GM19035 (cell line): ENCODE results near the gene FNDC3B.

Experiments
- ATAC-seq: cut with Tn5 transposase; IDR thresholded peaks from one replicate; pipeline ENCODE4 v1.9.1; 2021; ENCODE audit not compliant: unreplicated experiment

The FNDC3B gene

DNA sequence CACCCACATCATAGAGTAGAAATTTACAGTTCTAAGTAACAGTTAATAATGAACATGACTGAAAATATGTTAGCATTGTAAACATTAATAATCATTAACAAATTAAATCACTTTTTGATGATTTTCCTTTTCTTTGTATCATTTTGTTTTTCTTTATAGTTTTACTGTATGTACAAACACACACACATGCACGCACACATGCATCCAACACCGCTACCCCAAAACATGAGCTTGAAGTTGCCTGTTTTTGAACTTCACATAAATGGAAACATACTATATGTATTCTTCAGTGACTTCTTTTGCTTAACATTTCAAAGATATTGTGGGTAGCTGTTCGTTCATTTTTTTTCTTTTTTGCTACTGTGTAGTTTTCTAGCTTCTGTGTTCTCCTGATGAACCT, 123.9 kb downstream of the FNDC3B start:
- ATAC-seq = no peak

DNA sequence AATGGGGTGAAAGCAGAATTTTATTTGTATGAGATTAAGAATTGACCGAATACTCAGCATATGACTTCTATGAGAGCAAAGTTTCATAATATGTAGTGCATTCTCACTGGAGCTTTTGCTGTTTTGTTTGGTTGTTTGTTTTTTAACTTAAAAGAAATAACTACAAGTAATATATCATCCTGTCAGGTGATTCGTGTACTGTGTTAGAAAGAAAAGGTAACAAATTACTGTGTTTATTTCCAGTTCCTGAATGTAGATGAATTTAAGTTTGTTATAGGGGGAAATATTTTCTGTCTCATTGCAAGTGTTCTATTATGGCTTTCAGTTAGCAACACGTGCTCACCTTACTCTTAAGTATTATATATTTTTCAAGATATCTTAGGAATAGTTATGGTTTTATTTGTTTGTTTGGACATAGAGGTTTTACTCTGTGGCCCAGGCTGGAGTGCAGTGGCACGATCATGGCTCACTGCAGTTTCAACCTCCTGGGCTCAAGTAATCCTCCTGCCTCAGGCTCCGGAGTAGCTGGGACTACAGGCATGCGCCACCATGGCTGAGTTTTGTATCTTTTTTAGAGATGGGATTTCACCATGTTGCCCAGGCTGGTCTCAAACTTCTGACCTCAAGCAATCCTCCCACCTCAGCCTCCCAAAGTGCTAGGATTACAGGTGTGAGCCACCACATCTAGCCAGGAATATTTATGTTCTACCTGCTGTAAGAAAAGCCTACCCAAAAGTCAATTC, 125.4 kb downstream of the FNDC3B start:
- no peak for ATAC-seq

DNA sequence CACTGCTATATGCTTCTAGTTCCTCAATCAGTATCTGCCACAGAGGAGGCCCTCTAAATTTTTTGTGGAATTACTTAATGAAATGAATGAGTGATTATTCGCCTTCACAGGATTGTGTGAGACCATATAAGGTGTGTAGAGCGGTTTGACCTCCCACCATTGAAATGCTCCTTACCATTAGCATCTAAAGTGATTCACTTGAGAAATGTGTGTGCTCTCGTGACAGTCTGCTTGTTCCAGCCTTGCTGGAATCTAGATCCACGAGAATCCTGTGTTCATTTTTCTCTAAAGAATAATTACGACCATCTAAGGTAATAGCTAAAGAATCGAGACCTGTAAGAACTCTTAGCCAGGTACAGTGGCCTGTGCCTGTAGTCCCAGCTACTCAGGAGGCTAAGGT, 126.9 kb downstream of the FNDC3B start:
- ATAC-seq = no peak

DNA sequence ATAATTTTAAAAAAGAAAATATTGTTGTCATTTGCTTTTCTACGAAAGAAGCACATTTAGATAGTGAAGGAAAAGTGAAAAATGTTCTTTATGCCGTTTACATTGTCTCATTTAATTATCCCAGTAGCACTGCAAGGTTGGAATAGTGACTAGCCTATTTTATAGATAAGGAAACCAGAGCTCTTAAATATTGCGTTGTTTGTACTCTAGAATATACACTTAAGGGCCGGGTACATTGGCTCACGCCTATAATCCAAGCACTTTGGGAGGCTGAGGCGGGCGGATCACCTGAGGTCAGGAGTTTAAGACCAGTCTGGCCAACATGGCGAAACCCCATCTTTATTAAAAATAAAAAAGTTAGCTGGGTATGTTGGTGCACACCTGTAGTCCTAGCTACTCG, 127.5 kb downstream of the FNDC3B start:
- ATAC-seq = no peak

DNA sequence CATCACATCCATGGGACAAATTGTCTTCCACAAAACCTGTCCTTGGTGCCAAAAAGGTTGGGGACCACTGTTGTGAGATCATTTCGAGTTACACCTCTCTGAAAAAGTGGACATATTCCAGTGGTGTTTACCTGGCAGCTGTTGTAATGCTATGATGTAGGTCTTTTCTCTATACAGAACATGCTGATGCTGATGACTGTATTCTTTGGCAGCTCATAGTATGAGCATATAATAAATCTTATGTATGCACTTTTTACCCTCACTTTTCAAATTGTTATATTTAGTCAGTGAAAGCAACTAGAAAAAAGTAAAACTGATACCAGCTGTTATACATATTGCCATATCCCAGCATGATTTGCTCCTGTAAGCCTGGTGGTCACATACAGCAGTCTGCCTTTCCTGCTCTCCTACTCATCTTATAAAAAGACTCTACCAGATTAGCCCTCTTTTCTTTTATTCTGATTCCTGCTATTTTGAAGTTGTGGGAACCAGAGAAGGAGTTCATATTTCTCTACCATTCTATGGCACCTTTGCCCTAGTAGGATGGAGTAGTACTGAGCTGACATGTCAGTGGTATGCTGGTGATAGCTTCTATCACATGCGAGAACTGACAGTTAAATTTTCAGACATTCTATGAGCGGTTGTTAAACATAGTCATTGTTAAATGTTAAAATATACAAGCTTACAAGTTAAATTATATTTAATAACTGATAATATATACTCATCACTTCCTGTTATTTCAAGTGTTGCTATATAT, 128.7 kb downstream of the FNDC3B start:
- no peak for ATAC-seq

DNA sequence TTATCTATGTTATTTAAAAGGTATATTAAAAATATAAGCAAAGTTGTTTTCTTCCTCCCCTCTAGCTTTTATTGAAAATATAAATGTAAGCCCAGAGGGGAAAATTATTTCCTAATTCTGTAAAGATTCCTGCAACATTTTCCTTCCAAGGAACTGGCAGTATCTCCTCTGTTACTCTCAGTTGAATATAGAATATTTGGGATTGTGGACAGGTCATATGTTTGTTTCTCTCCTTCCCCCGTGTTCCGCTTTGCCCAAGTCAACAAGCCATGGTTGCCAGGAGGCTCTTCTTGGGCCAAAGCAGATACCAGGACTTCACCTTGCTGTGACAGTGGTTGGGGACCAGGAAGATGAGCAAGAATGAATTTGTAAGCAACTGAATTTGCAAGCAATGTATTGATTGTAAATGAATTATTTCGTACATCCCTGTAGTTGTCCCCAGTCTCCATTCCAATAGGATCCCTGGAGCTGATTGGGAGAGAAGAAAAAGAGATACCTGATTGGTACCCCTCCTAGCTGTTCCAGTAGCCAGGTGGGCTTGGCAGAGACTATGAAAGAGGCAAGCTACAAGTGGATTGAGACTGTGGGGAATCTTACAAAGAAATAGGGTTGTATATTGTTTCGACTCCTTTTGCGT, 130.8 kb downstream of the FNDC3B start:
- ATAC-seq = no peak

DNA sequence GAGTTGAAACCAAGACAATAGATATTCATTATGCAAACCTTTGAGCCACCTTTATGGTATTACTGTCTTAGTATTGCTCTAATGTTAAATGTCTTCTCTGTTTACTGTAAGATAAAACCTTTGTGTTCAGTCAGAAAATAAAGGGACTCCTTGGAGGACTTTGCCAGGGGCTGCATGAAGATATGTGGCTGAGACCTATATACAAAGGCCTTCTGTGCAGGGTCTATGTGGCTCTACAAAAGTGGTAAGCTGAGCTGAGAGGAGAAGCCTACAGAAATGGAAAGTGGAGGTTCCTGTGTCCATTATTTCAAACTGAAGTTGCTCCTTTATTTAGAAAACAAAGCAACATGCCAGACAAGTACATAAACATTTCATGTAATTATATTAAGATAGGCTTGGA, 131.5 kb downstream of the FNDC3B start:
- no peak for ATAC-seq

DNA sequence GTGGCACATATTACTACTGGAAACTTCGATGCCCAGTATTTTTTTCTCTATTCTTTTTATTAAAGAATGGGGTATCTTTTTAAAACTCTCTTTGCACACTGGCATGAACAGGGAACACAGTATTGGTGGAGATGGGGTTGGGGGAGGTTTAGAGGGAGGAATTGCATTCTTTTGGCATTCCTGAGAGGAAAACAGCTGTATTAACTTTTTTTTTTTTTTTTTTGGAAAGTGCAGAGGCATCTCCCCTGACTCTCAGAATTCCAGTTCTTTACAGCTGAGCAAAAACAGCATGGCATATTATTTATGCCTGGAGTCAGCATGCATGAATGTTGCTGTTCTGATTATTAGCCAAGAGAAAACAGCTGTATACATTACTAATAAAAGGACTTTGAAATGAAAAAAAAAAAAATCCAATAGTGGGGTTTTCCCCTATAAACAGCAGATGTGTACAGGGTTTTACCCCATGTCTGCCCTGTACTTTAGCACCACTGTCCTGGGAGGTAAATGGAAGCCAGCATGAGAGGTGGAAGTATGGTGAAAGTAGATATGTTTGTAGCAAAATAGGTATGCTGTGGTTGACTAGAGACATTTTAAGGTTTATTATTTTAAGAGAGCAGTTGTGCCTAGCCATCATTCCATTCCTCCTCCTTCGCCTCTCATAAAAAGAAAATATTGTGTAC, 132.2 kb downstream of the FNDC3B start:
- ATAC-seq = no peak

DNA sequence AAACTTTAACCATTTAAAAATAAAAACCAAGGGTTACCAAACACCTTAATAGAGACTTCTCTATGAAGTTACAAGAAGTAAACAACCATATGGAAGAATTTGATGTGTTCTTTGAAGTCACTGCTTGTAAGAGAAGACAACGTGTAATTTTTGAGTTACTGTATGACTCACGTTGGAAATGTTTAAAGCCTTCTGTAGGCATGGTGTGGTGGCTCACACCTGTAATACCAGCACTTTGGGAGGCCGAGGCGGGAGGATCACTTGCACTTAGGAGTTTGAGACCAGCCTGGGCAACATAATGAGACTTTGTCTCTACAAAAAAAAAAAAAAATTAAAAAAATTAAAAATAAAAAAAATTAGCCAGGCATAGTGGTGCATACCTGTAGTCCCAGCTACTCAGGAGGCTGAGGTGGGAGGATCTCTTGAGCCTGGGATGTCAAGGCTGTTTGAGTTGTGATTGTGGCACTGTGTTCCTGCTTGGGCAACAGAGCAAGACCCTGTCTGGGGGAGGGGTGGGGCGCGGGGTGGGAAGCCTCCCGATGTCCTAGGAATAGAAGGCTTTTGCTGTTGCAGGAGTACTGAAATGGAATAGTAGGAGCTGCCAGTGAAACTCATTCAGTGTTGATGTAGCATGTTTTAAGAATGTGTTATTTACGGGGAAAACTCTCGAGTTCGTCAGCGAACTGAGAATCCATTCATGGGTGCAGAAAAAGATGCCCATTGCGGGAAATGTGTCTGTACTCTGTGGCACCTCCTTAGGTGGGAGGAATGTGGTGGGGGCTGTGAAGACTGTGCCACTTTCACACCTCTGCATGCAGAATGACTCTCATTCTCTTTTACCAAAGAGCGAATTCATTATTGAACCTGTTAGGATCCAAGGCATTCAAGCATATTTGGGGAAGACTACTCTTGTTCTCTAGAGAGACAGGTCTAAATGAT, 134.2 kb downstream of the FNDC3B start:
- no peak for ATAC-seq

DNA sequence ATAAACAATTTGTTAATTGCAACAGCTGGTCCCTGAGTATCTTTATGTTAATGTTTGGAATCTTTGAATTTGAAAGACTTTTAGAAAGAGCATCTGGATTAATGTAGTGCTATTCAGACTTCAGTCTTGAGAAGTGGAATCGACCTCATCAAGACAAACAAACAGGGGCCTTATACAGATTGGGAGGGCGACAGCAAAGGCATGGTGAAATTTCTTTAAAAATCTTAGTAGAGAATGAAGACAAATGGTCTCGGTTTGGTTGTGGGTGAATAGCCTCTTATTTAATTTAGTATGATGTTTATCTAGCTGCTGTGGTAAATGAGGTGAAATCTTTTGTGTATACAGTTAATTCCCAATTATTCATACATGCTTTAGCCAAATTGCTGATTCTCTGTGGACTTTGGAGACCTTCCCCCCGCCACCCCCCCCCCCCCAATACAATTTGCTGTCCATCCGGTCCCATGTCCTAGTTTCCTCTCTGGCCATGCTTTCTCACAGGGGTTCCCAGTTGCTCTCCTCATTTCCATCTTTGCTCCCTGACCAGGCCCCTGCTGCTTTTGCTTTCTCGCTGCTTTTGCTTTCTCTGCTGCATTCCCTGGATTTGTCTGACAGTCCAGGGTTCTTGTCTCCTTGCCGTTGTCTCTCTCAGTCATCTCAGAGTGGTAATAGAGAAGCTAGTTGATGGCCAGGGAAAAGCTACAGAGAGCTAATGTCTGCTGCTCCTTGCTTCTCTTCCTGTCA, 135.3 kb downstream of the FNDC3B start:
- ATAC-seq = no peak

DNA sequence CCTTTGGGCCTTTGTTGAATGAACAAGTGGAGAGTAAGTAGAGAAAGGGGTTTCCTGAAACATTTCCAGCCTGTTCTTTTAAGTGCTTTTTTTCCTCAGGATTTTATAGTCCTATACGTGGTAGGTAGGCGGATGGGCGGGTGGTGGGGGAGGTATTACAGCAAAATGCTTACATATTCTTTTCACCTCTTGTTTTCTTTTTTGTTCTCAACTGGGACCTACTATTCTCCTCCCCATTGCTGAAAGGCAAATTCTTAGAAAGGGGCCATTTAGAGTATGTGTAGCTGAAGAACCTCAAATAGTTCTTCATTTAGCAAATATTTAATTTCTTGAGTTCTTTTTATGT, 135.8 kb downstream of the FNDC3B start:
- ATAC-seq = no peak

DNA sequence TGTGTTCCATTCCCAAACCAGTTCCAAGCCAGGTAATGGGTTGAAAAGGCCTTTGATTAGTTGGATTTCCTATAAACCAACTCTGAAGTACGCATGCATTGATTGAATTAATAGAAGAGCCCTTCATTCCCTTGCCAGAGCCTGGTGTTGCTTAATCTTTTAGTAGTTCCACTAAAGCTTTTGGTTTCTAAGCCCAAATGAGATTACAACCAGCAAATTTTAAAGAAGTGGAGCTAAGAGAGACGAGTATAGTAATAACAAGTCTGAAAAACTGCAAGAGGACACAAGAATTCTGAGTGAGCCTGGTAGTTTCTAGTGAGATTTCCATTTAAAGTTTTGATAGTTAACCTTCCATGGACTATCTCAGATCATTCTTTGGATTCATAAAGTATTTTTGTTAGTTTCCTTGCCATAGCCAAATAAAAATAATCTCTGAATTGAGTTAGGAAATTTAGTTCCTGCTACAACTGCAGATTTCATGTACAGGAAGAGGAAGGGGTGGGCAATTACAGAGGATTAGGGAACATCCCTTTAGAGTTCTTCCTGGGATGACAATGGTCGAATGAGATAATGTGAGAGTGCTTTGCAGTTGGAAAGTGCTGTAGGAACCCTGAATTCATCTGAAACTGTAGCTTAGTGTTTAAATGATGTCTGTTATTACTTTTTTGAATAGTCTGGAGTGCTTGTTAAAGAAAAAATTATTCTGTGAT, 136.8 kb downstream of the FNDC3B start:
- no peak for ATAC-seq

DNA sequence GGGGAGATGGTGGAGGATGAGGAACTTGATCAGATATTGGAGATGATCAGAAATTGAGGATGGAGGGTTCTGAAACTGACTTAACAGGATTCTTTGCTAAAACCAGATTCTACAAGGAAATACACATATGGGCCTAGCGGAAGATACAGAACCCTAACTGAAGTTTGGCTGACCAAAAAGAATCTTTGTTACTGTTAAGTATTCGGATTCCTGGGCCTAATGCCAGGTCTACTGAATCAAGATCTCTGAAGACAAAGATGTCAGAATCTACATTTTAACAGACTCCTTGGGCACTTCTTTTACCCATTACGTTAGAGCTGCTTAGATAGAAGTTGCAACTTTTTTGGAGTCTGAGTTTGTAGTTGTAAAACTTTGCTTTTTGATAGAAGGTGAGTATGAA, 137.7 kb downstream of the FNDC3B start:
- no peak for ATAC-seq

DNA sequence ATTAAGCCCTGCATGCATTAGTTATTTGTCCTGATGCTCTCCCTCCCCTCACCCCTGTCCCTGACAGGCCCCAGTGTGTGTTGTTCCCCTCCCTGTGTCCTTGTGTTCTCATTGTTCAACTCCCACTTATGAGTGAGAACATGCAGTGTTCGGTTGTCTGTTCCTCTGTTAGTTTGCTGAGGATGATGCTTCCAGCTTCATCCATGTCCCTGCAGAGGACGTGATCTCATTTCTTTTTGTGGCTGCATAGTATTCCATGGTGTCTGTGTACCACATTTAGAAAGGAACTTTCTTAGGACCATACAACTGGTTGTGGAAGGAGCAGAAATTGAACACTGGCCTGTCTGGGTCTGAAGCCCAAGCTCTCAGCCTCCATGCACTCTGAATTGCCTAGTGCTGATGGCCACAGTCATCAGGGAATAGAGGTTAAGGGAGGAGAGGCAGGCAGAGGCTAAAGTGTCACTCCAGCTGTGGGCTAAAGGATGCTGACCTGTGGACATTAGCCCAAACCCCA, 138.5 kb downstream of the FNDC3B start:
- no peak for ATAC-seq

DNA sequence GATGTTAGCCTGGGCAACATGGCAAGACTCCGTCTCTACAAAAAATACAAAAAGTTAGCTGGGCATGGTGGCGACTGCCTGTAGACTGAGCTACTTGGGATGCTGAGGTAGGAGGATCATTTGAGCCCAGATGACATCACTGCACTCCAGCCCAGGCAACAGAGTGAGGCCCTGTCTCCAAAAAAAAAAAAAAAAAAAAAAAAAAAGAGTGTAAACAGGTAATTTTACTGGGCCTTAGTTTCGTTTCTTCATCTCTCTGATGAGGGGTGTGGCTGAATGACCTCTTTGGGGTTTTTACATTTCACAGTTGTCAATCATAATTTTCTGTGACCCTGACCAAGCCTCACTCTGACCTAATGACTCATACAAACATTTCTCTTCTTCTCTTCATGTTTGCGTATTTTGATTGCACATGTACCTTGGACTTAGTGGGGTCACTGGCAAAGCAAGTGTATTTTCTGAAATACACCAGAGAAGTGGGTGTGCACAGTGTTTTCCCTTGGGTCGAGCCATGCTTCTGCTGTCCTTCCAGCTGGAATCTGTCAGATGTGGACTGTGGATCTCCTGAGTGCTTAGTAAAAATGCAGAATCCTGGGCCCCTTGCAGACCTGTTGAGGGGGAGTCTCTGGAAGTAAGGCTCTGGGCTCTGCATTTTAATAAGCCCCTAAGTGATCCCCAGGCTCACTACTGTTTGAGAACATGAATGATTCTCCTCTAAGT, 140.5 kb downstream of the FNDC3B start:
- ATAC-seq = no peak

DNA sequence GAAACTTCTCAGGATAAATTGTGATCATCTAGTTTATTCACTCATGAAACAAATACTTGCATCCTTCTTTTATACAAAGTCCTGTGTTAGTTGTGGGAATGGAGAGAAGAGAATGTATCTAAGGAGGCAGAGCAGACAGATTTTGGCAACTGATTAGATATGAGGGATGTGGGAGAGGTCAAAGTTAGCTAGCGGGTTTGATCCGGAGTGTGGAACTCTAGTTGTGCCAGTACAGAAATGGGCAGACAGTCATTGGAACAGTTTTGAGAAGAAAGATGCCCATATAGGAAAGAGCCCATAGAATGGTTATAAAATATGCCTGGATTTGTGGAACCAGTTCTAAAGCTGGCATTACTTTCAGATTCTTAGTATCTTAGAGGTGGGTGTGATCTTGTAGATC, 141.1 kb downstream of the FNDC3B start:
- ATAC-seq = no peak

DNA sequence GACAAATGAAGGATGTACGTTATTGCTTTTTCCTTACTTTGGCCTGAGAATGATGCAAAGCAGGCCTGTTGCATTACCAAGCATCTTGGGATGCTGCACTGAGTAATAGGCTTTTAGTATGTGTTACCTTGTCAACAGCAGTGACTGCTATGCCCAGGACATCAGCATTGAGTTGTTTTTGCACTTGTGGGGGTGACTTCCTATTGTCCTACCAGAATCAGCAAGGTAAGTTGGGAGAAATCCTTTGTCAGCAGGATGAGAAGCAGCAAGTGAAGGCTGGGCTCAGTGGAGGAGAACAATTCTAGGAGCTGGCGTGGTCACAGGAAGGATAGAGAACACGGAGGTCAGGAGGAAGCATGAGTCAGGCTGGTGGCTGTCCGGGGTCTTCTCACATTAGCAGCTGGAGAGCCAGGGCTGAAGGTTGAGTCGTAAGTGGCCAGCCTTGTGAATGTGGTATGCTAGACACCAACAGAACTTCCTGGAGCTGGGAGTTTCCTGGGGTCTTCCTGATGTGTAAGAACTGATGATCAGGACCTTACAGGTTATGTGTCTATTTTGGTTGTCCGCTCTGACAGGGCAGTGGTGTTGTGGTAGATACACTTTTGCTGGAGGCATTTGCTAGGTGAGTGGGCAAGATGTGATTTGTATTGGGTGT, 142.7 kb downstream of the FNDC3B start:
- ATAC-seq = peak; percentile 32

DNA sequence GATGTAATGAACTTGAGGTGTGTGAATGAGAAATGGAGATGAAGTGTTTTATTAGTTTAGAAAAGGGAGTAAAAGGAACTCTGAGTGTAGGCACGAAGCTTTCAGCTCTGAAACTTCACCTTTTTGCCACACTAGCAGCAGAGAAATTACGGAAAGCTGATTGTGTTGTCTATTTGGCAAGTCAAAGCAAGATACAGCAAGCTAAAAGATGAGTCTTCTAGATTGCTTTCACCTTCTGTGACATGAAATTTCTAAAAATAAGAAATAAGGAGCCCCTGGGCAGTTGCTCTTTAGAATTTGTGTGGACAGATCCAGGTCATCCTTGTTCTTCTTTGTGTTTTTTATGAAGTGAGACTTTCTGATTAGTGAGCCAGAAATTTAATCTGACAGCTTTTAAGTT, 143.4 kb downstream of the FNDC3B start:
- ATAC-seq = no peak
